IMR-90 (cell line): ENCODE measurements around the gene HMGXB3. TPM values are rescaled to one million over a fixed set of nuclear protein-coding genes. Genes with fewer than 3 reads are reported as not detected.
A peak's percentile ranks its signal among the peaks of the same experiment; 100 is the strongest.

Source experiments
- ATAC-seq: fragments of 200-7000 bp; cut with Tn5 transposase; 2 replicates; pipeline ENCODE4 v1.9.1; 2020; ENCODE audit warnings: low read depth, mild to moderate bottlenecking, moderate library complexity
- BruUV-seq: library from RNA; stranded (reverse); fragments of 400-500 nt; replicated peaks from 2 replicates; lab custom pipeline; 2021; lab: Mats Ljungman, UMichigan
- CTCF ChIA-PET: fragments of 300-600 bp; formaldehyde crosslinking; extraction: SDS; loops from one replicate; lab custom pipeline; 2021; ENCODE audit warnings: antibody characterized with exemption; lab: Yijun Ruan, JAX
- POLR2A ChIA-PET: fragments of 300-600 bp; sonication (Branson Sonifier 250); formaldehyde crosslinking; loops from one replicate; lab custom pipeline; 2022; ENCODE audit warnings: antibody characterized with exemption; ENCODE audit not compliant: unreplicated experiment; lab: Charles Lee
- DNase-seq: peaks from one replicate; pipeline ENCODE4 v3.0.0; 2013
- H2AFZ ChIP-seq: replicated peaks from 2 replicates; pipeline ENCODE3; 2013; ENCODE audit warnings: low read length, mild to moderate bottlenecking; ENCODE audit not compliant: poor library complexity
- H2AK5ac ChIP-seq: 2 replicates; pipeline ENCODE4 v1.6.1; 2013; ENCODE audit warnings: low read depth, low read length, inconsistent platforms
- H2AK9ac ChIP-seq: replicated peaks from 2 replicates; pipeline ENCODE3; 2013; ENCODE audit warnings: mild to moderate bottlenecking, low read depth, low read length, moderate library complexity; ENCODE audit not compliant: poor library complexity
- H2BK120ac ChIP-seq: 2 replicates; pipeline ENCODE4 v1.6.1; 2013; ENCODE audit warnings: low read depth, low read length, inconsistent platforms
- H2BK15ac ChIP-seq: 3 replicates; pipeline ENCODE4 v1.6.1; 2013; ENCODE audit warnings: low read depth, low read length, inconsistent platforms
- H2BK20ac ChIP-seq: 2 replicates; pipeline ENCODE4 v1.6.1; 2013; ENCODE audit warnings: low read depth, mild to moderate bottlenecking, inconsistent platforms, low read length, moderate library complexity
- H2BK5ac ChIP-seq: 2 replicates; pipeline ENCODE4 v1.6.1; 2013; ENCODE audit warnings: mild to moderate bottlenecking, low read depth, low read length, inconsistent platforms; ENCODE audit not compliant: poor library complexity, severe bottlenecking
- H3K14ac ChIP-seq: replicated peaks from 2 replicates; pipeline ENCODE4 v1.6.1; 2013; ENCODE audit warnings: low read depth, low read length, inconsistent platforms
- H3K18ac ChIP-seq: 2 replicates; pipeline ENCODE4 v1.6.1; 2013; ENCODE audit warnings: low read depth, low read length, control low read depth
- H3K23ac ChIP-seq: 2 replicates; pipeline ENCODE4 v1.6.1; 2013; ENCODE audit warnings: low read depth, low read length, inconsistent platforms
- H3K27ac ChIP-seq: 2 replicates; pipeline ENCODE4 v1.5.1; 2013; ENCODE audit warnings: mild to moderate bottlenecking, control low read depth, low read length; ENCODE audit not compliant: insufficient read depth
- H3K27me3 ChIP-seq: 2 replicates; pipeline ENCODE4 v1.6.1; 2013; ENCODE audit warnings: low read length; ENCODE audit not compliant: control insufficient read depth, insufficient read depth
- H3K36me3 ChIP-seq: 2 replicates; pipeline ENCODE4 v1.6.1; 2013; ENCODE audit warnings: low read length, mixed read lengths; ENCODE audit not compliant: control insufficient read depth, insufficient read depth
- H3K4ac ChIP-seq: 2 replicates; pipeline ENCODE4 v1.6.1; 2013; ENCODE audit warnings: low read depth, low read length, inconsistent platforms
- H3K4me1 ChIP-seq: 2 replicates; pipeline ENCODE4 v1.6.1; 2013; ENCODE audit warnings: low read length, mixed read lengths; ENCODE audit not compliant: control insufficient read depth, insufficient read depth
- H3K4me2 ChIP-seq: 2 replicates; pipeline ENCODE4 v1.6.1; 2013; ENCODE audit warnings: low read depth, mild to moderate bottlenecking, control low read depth, low read length, moderate library complexity
- H3K4me3 ChIP-seq: 2 replicates; pipeline ENCODE4 v1.5.1; 2013; ENCODE audit warnings: low read depth, mild to moderate bottlenecking, control low read depth, low read length, moderate library complexity; ENCODE audit not compliant: insufficient read depth
- H3K56ac ChIP-seq: 2 replicates; pipeline ENCODE4 v1.6.1; 2013; ENCODE audit warnings: low read length, inconsistent platforms; ENCODE audit not compliant: insufficient read depth; ENCODE audit errors: extremely low read depth
- H3K79me1 ChIP-seq, 2 experiments: 2 replicates each; pipeline ENCODE4 v1.6.1; 2013; ENCODE audit warnings: low read length in 2 of 2, inconsistent platforms in 1 of 2, low read depth in 1 of 2
- H3K9ac ChIP-seq: 2 replicates; pipeline ENCODE4 v1.6.1; 2013; ENCODE audit warnings: low read depth, low read length, control low read depth
- H3K9me1 ChIP-seq: 2 replicates; pipeline ENCODE4 v1.6.1; 2013; ENCODE audit warnings: low read length, inconsistent platforms; ENCODE audit not compliant: insufficient read depth
- H3K9me3 ChIP-seq: 2 replicates; pipeline ENCODE4 v1.6.1; 2013; ENCODE audit warnings: low read length; ENCODE audit not compliant: control insufficient read depth, insufficient read depth
- H4K20me1 ChIP-seq: 2 replicates; pipeline ENCODE4 v1.6.1; 2013; ENCODE audit warnings: low read length, inconsistent platforms; ENCODE audit not compliant: insufficient read depth
- H4K5ac ChIP-seq: 2 replicates; pipeline ENCODE4 v1.6.1; 2013; ENCODE audit warnings: mild to moderate bottlenecking, low read depth, low read length, control low read depth
- H4K8ac ChIP-seq, 2 experiments: 2 replicates each; pipeline ENCODE4 v1.6.1; 2013; ENCODE audit warnings: low read depth in 2 of 2, low read length in 2 of 2, control low read depth in 1 of 2, inconsistent platforms in 1 of 2
- H4K91ac ChIP-seq: 2 replicates; pipeline ENCODE4 v1.6.1; 2013; ENCODE audit warnings: low read depth, low read length, inconsistent platforms; ENCODE audit not compliant: insufficient read depth
- MAFK ChIP-seq: IDR thresholded peaks from 2 replicates; pipeline ENCODE4 v1.6.1; 2012; ENCODE audit warnings: low read depth, low read length, improper control_type of control experiment
- MXI1 ChIP-seq: IDR thresholded peaks from 2 replicates; pipeline ENCODE4 v1.6.1; 2012; ENCODE audit warnings: low read depth, mild to moderate bottlenecking, low read length, moderate library complexity, borderline replicate concordance
- POLR2A ChIP-seq: IDR thresholded peaks from 2 replicates; pipeline ENCODE4 v1.6.1; 2012; ENCODE audit warnings: mild to moderate bottlenecking, low read depth, low read length
- dilution Hi-C: fragments of 300-500 bp; cut with HindIII; formaldehyde crosslinking; loops from one replicate; pipeline ENCODE4 v1.14.3; 2018; ENCODE audit warnings: low sequenced_read_pairs; ENCODE audit not compliant: unreplicated experiment
- in situ Hi-C: fragments of 300-500 bp; cut with MboI; formaldehyde crosslinking; loops from 3 replicates; pipeline ENCODE4 v1.14.3; 2019; ENCODE audit warnings: low sequenced_read_pairs, inconsistent platforms, mixed read lengths
- intact Hi-C: fragments of 100-400 bp; cut with micrococcal nuclease; formaldehyde crosslinking; loops from 2 replicates; pipeline ENCODE4 v1.10.0; 2022
- polyA plus RNA-seq, 3 experiments: library from polyadenylated mRNA; depleted of rRNA; stranded (reverse); fragments of >200 nt; gene quantifications; 2 replicates each; pipeline ENCODE4 v1.2.3, GENCODE V29; 2012; ENCODE audit warnings: low replicate concordance in 1 of 3
- total RNA-seq: library from RNA; depleted of rRNA; stranded (reverse); fragments of >200 nt; gene quantifications from 2 replicates; pipeline ENCODE4 v1.2.3, GENCODE V29; 2012

Gene HMGXB3
- total and polyA plus RNA-seq, 2 of the 4 experiments (the other 2 are of a cell fraction) = 27.6 to 30.6 TPM

DNA sequence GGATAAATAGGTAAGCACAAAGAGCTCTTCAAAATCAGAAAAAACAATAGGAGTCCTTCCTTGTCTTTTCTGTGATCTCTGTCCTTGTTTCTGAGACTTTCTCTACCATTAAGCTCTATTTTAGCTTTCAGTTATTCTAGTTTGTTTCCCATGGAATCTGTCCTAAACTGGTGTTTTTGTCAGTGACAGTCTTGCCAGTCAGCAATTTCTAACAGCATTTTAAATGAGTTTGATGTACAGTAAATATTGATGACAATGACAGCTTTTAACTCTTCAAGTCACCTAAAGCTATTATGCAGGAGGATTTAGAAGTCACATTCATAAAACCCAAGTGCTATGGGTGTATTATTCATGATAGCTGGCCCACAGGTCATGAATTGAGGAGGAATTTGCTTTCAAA is 18.0 kb upstream of the HMGXB3 start:
- Histone ChIP-seq H2AK9ac (no peak overlapping the region), H4K8ac (no peak overlapping the region), H3K79me1 (no peaks in the 10 kb centered on the region; a peak in 1 of 4 replicates), H2BK120ac (no peak overlapping the region), H3K4me3 (no peak overlapping the region), H3K18ac (no peak overlapping the region), H3K4me1 (no peaks in the 10 kb centered on the region), H4K91ac (no peak overlapping the region), H3K4ac (no peak overlapping the region), H2BK20ac (no peak overlapping the region), H3K9me3 (no peaks in the 10 kb centered on the region), H2AFZ (no peak overlapping the region), H2BK15ac (no peak overlapping the region), H3K4me2 (no peak overlapping the region), H3K9ac (no peak overlapping the region), H2AK5ac (no peak overlapping the region), H3K23ac (no peak overlapping the region), H3K27me3 (no peaks in the 10 kb centered on the region), H3K27ac (no peak overlapping the region), H2BK5ac (no peak overlapping the region), H3K14ac (no peak overlapping the region), H3K9me1 (no peaks in the 10 kb centered on the region; the same call in 1 of the 2 replicates), H4K20me1 (no peaks in the 10 kb centered on the region; the same call in 1 of the 2 replicates), H3K36me3 (peaks cover 6% of the 10 kb centered on the region), H3K56ac (no peak overlapping the region), H4K5ac (no peak overlapping the region)
- POLR2A ChIA-PET = no interaction called here
- CTCF ChIA-PET = interaction anchor here (0.9 to 2.3 kb wide), 3 partner anchors 7 to 148 kb away, joined by 3 to 9 read pairs (median 5); no protein-coding TSS in a partner anchor
- no peak for ATAC-seq
- no peak for TF ChIP-seq MXI1
- TF ChIP-seq POLR2A = no peak
- TF ChIP-seq MAFK = peak; percentile 65
- no peak for DNase-seq
- dilution Hi-C loops = no loop called here
- intact Hi-C loops = loop anchor here (10.0 kb wide), 1 partner anchor 318 kb away; no protein-coding TSS in a partner anchor
- TSS peak; percentile 9 for BruUV-seq
- in situ Hi-C loops = no loop called here
